GM21447 (cell line): Measurements from ENCODE around the gene RNF215.

Experiments used
- ATAC-seq: cut with Tn5 transposase; IDR thresholded peaks from one replicate; pipeline ENCODE4 v1.9.1; 2021; ENCODE audit not compliant: unreplicated experiment

RNF215 gene

GRCh38 chr22:30397656-30398635 lies 10.7 kb upstream of the RNF215 start:
- ATAC-seq = no peak

- no peak for ATAC-seq
Observed at GRCh38 chr22:30396871-30397655, 9.9 kb upstream of the RNF215 start, which contains the start of gene SEC14L2. SEC14L2 (plus strand) TSS chr22:30397018; CDS start chr22:30397117, 99 bp downstream.

- ATAC-seq = no peak
Observed at GRCh38 chr22:30393885-30394284, 6.7 kb upstream of the RNF215 start.

- no peak for ATAC-seq
Observed at GRCh38 chr22:30393322-30393680, 6.1 kb upstream of the RNF215 start.

- no peak for ATAC-seq
Observed at GRCh38 chr22:30392661-30393321, 5.6 kb upstream of the RNF215 start.

- no peak for ATAC-seq
Observed at GRCh38 chr22:30390974-30391691, 3.9 kb upstream of the RNF215 start.

- no peak for ATAC-seq
Observed at GRCh38 chr22:30386608-30386959, 627 bp downstream of the RNF215 start.

- no peak for ATAC-seq
Observed at GRCh38 chr22:30385942-30386341, 1.3 kb downstream of the RNF215 start.

- no peak for ATAC-seq
Observed at GRCh38 chr22:30383061-30383460, 4.2 kb downstream of the RNF215 start.

GRCh38 chr22:30382340-30382739 lies 4.9 kb downstream of the RNF215 start:
- ATAC-seq = no peak

- ATAC-seq = no peak
Observed at GRCh38 chr22:30381264-30381663, 5.9 kb downstream of the RNF215 start.

GRCh38 chr22:30380011-30380410 lies 7.2 kb downstream of the RNF215 start:
- ATAC-seq = no peak

GRCh38 chr22:30375312-30375849 lies 11.8 kb downstream of the RNF215 start:
- ATAC-seq = no peak

GRCh38 chr22:30373331-30374325 lies 13.6 kb downstream of the RNF215 start:
- ATAC-seq = no peak

GRCh38 chr22:30372915-30373314 lies 14.3 kb downstream of the RNF215 start:
- no peak for ATAC-seq

- no peak for ATAC-seq
Observed at GRCh38 chr22:30371981-30372380, 15.2 kb downstream of the RNF215 start.

GRCh38 chr22:30371321-30371720 lies 15.9 kb downstream of the RNF215 start:
- ATAC-seq = no peak

- ATAC-seq = no peak
Observed at GRCh38 chr22:30370641-30371230, 16.5 kb downstream of the RNF215 start.

GRCh38 chr22:30368420-30368819 lies 18.8 kb downstream of the RNF215 start:
- ATAC-seq = no peak
